ENCODE measurements around the gene GDAP1L1. TPM values are rescaled to one million over a fixed set of nuclear protein-coding genes. Genes with fewer than 3 reads are reported as not detected.

Gene GDAP1L1
- total RNA-seq, 1 experiment from 2014 or later, result not detected

DNA sequence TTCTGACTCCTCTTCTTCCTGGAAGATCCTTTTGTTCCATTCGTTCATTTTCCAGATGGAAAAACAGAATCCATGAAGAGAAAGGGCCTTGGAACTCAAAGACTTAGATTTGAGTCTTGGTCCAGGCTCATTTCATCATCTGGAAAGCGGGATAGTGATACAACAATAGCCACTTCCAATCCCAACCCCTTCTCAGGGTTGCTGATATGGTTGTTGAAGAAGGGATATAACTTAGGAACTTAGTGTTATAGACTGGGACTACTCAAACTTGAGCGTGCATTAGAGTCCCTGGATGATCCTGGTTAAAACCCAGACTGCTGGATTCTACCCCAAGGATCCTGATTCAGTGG lies 1.3 kb downstream of the GDAP1L1 start:
- no peaks in the 10 kb centered on the region for H3K79me2 ChIP-seq (ENCODE audit: low read depth)
- H3K4me1 ChIP-seq (replicated peaks; ENCODE audit: insufficient read depth), result no peaks in the 10 kb centered on the region
- no peak overlapping the region for H3K4me3 ChIP-seq
- TF ChIP-seq CTCF (conservative IDR thresholded peaks at IDR 0.05), result no peak
- TF ChIP-seq EZH2 (IDR thresholded peaks at IDR 0.05; ENCODE audit: low read depth), result no peak
- no peaks in the 10 kb centered on the region for H3K36me3 ChIP-seq (ENCODE audit: low read depth)
- no peaks in the 10 kb centered on the region for H3K9me3 ChIP-seq (ENCODE audit: insufficient read depth, low read depth)
- no peak overlapping the region for H3K27ac ChIP-seq
- no peaks in the 10 kb centered on the region for H3K9me2 ChIP-seq (ENCODE audit: insufficient read depth)
- no peak overlapping the region for H3K4me2 ChIP-seq
- no TSS peak for BruUV-seq (replicated peaks)
- CTCF ChIA-PET, result no interaction called here
- no peak overlapping the region for H2AFZ ChIP-seq
- peaks cover 49% of the 10 kb centered on the region for H3K27me3 ChIP-seq (ENCODE audit: insufficient read depth, low read depth)
- DNase-seq, result no peak
- H4K20me1 ChIP-seq (ENCODE audit: insufficient read depth), result no peaks in the 10 kb centered on the region
- intact Hi-C loops (cut with micrococcal nuclease; ENCODE audit: unreplicated experiment), result no loop called here
- POLR2A ChIA-PET (ENCODE audit: unreplicated experiment), result no interaction called here
- no peaks in the 10 kb centered on the region for H3F3A ChIP-seq (ENCODE audit: insufficient read depth, low read depth)

GRCh38 chr20:44251284-44251683 lies 4.2 kb downstream of the GDAP1L1 start:
- Histone ChIP-seq H3K4me3 (no peak overlapping the region), H3K9me3 (ENCODE audit: insufficient read depth, low read depth) (no peaks in the 10 kb centered on the region), H3K36me3 (ENCODE audit: low read depth) (no peaks in the 10 kb centered on the region), H3K9me2 (ENCODE audit: insufficient read depth) (no peaks in the 10 kb centered on the region), H3K4me1 (replicated peaks; ENCODE audit: insufficient read depth) (no peaks in the 10 kb centered on the region), H3K79me2 (ENCODE audit: low read depth) (no peaks in the 10 kb centered on the region), H3K4me2 (no peak overlapping the region), H4K20me1 (ENCODE audit: insufficient read depth) (peaks cover 7% of the 10 kb centered on the region), H2AFZ (no peak overlapping the region), H3K27me3 (ENCODE audit: insufficient read depth, low read depth) (peaks cover 34% of the 10 kb centered on the region), H3K27ac (no peak overlapping the region), H3F3A (ENCODE audit: insufficient read depth, low read depth) (no peaks in the 10 kb centered on the region)
- DNase-seq, result no peak
- TF ChIP-seq CTCF (conservative IDR thresholded peaks at IDR 0.05), result no peak
- TF ChIP-seq EZH2 (IDR thresholded peaks at IDR 0.05; ENCODE audit: low read depth), result no peak
- ChIA-PET CTCF (no interaction called here), POLR2A (ENCODE audit: unreplicated experiment) (interaction anchor here (0.6 kb wide), 1 partner anchor 34 kb away, joined by 3 read pairs; no protein-coding TSS in a partner anchor)
- BruUV-seq (replicated peaks), result no TSS peak
- intact Hi-C loops (cut with micrococcal nuclease; ENCODE audit: unreplicated experiment), result no loop called here

DNA sequence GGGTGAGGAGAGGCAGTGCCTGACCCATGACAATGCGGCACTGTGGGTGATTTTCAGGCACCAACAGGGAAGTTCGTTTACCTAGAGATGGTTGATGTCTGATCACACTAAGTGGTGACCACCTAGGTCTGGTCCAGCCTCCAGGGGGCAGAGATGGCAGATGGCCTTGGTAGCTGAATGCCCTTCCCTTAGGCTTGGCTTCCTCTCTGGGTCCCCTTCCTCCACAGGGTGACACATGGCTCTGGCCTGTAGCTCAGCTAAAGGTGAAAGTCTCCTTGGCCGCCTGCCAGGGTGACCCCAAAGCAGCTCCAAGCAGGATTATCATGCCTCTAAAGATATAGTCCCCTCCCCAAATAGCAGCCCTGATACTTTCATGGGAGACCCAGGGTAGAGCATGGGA lies 6.4 kb downstream of the GDAP1L1 start:
- H3K4me1 ChIP-seq (replicated peaks; ENCODE audit: insufficient read depth), result no peaks in the 10 kb centered on the region
- no peaks in the 10 kb centered on the region for H3K9me2 ChIP-seq (ENCODE audit: insufficient read depth)
- no peak overlapping the region for H3K4me3 ChIP-seq
- H3K27me3 ChIP-seq (ENCODE audit: insufficient read depth, low read depth), result peaks cover 25% of the 10 kb centered on the region
- no peaks in the 10 kb centered on the region for H3K9me3 ChIP-seq (ENCODE audit: insufficient read depth, low read depth)
- no peak overlapping the region for H2AFZ ChIP-seq
- intact Hi-C loops (cut with micrococcal nuclease; ENCODE audit: unreplicated experiment), result no loop called here
- ChIA-PET POLR2A (ENCODE audit: unreplicated experiment) (no interaction called here), CTCF (no interaction called here)
- peak in 1 of 2 experiments; percentile 5 for DNase-seq
- H4K20me1 ChIP-seq (ENCODE audit: insufficient read depth), result peaks cover 7% of the 10 kb centered on the region
- H3K4me2 ChIP-seq, result no peak overlapping the region
- BruUV-seq (replicated peaks), result no TSS peak
- no peak overlapping the region for H3K27ac ChIP-seq
- H3K79me2 ChIP-seq (ENCODE audit: low read depth), result no peaks in the 10 kb centered on the region
- no peaks in the 10 kb centered on the region for H3F3A ChIP-seq (ENCODE audit: insufficient read depth, low read depth)
- no peaks in the 10 kb centered on the region for H3K36me3 ChIP-seq (ENCODE audit: low read depth)
- TF ChIP-seq EZH2 (IDR thresholded peaks at IDR 0.05; ENCODE audit: low read depth), result no peak
- no peak; the same call in 1 of the 2 replicates for TF ChIP-seq CTCF (conservative IDR thresholded peaks at IDR 0.05)
